GM12873 (cell line): ENCODE data around the gene SRI.

Source experiments
- CTCF ChIP-seq: IDR thresholded peaks from 2 replicates; pipeline ENCODE4 v1.5.1; 2012; ENCODE audit warnings: low read depth, mild to moderate bottlenecking, moderate library complexity, low read length, control low read depth; ENCODE audit not compliant: insufficient read depth; ENCODE audit errors: missing control alignments

SRI gene, protein sequence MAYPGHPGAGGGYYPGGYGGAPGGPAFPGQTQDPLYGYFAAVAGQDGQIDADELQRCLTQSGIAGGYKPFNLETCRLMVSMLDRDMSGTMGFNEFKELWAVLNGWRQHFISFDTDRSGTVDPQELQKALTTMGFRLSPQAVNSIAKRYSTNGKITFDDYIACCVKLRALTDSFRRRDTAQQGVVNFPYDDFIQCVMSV

GRCh38 chr7:88219781-88220747 lies at the start of gene SRI:
TSS of gene SRI (minus strand) at chr7:88220038. CDS start at chr7:88220026, 12 bp downstream.
- TF ChIP-seq CTCF, result peak; percentile 74

DNA sequence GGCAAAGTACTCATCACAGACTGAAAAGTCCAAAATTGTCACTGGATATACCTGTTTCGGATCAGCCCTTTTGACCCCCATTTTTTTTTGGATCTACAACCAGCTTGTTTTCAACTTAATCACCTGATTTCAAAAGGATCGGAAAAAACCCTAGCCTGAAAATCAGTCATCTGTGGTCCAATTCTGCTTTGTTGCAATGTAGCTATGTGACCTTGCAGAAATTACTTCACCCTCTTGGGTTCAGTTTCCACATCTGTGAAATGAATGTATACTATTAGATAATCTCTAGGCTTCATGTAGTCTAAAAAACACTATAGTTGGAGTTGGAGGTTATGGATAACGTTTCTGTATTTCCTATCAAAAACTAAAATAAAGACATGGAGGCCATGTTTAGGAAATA lies 49.7 kb upstream of the SRI start:
- TF ChIP-seq CTCF, result no peak

- no peak for TF ChIP-seq CTCF
Observed at GRCh38 chr7:88268858-88269257, 49.0 kb upstream of the SRI start.

- no peak for TF ChIP-seq CTCF
Observed at GRCh38 chr7:88268051-88268450, 48.2 kb upstream of the SRI start.

GRCh38 chr7:88267421-88267820 lies 47.6 kb upstream of the SRI start:
- TF ChIP-seq CTCF, result no peak

DNA sequence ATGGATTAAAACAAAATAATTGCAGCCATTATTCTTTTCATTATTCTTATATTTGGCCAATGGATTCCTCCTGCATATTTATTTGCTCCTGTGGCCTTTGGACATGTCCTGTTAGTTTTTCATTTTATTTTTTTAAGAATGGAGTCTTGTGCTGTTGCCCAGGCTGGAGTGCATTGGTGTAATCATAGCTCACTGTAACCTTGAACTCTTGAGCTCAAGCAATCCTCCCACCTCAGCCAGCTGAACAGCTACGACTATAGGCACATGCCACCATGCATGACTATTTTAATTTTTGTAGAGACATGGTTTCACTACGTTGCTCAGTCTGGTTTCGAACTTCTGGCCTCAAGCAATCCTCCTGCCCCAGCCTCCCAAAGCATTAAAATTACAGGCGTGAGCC lies 42.7 kb upstream of the SRI start:
- no peak for TF ChIP-seq CTCF

DNA sequence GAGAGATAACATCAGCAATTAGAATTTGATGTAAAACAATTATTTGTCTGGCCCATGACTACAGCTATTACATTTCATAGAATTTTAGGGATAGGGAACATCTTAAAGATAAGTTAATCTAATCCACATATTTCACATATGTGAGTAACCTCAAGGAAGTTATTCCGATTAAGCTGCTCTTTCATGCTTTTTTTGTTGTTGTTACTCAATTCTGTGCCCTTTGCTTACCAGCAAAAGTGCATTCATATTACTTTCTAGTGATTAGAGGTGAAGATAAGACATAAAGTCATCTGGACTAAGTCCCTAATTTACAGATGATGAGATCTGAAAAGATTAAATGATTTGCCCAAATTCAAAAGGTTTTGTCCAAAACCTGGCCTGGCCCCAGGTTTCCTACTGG lies 40.9 kb upstream of the SRI start:
- TF ChIP-seq CTCF, result no peak
